HG02623 (cell line): ENCODE results near the gene NUP62.

Source experiments
- ATAC-seq: cut with Tn5 transposase; IDR thresholded peaks from one replicate; pipeline ENCODE4 v1.9.1; 2021; ENCODE audit warnings: moderate library complexity; ENCODE audit not compliant: unreplicated experiment

NUP62 gene

DNA sequence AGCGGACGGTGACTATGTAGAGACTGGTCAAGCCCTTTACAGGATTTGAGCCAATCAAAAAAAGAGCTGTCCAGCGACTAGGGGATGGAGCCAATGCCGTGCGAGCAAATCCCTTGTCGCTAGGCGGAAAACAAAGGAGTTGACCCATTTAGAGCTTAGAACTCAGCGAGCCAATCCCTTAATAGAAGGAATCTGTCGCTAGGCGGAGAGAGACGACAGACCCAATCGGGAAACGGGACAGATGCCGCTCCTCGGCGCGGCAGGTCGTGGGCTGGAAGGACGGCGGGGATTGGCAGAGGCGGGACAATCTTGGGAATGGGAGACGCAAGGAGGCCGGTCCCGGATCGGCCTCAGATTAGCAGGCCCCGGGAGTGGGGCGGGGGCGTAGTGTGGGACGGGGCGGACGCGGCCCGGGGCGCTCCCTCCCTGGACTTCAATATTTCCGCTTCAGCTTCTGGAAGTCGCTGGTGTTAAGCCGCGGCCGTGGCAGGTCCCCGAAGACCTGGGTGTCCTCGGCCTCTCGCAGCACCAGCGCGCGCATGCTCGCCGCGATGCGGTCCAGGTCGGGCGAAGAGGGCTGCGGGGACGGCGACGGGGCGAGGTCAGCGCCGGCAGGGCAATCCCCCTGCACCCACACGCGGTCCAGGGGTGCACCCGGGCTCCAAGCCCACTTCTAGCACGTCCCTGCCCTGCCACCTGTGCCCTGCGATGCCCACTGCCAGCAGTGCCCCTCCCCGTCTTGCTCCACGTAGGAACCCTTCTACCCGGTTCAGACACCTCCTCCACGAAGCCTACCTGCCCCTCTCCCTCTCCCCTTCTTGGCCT is 59.6 kb downstream of the NUP62 start:
- ATAC-seq = peak; percentile 69

- no peak for ATAC-seq
These were observed 60.3 kb downstream of the NUP62 start for GRCh38 chr19:49869009-49869483.

- peak; percentile 29 for ATAC-seq
These were observed 62.1 kb downstream of the NUP62 start, which contains the start of gene PNKP for GRCh38 chr19:49866933-49867782. TSS of gene PNKP (minus strand) at chr19:49867576. CDS start at chr19:49867204, 372 bp downstream.

GRCh38 chr19:49864890-49865289 is 64.4 kb downstream of the NUP62 start:
- ATAC-seq = no peak

- ATAC-seq = no peak
These were observed 65.4 kb downstream of the NUP62 start for GRCh38 chr19:49863935-49864320.

GRCh38 chr19:49863254-49863934 is 65.9 kb downstream of the NUP62 start:
- ATAC-seq = no peak

- ATAC-seq = no peak
These were observed 66.7 kb downstream of the NUP62 start for GRCh38 chr19:49862391-49863253.

DNA sequence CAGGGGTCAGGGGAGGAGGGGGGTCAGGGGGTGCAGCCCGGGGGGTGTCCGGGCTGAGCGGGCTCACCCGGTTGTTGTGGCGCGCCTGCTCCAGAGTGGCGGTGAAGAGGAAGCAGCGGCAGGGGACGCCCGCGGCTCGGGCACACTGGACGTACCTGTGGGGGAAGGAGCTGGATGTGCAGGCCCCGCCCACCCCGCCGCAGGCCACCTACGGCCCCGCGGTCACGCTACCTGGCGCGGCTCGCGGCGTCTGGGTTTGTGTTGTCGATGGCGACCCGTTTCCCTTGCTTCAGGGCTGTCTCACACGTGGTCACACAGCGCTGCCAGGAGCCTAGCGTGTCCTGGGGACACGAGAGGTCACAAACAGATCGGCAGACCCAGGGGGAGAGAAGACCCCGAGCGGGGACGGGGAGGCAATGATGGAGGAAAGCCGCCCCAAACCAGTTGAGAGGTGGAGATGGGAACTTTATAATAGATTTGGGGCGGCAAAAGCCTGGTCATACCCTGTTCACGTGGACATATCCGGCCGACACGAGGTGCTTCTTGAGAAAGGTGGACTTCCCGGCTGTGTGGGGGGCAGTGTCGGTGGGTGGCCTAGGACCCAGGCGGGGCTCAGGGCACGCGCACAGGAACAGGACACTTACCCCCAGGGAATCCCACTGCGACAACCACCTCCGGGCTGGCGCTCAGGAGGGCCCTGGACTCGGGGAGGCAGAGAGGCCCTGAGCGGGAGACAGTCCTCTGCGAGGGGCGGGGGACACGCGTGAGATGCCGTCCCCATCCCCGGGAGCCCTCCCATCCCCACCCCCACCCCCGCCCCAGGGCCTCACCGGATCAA is 67.5 kb downstream of the NUP62 start:
- no peak for ATAC-seq

DNA sequence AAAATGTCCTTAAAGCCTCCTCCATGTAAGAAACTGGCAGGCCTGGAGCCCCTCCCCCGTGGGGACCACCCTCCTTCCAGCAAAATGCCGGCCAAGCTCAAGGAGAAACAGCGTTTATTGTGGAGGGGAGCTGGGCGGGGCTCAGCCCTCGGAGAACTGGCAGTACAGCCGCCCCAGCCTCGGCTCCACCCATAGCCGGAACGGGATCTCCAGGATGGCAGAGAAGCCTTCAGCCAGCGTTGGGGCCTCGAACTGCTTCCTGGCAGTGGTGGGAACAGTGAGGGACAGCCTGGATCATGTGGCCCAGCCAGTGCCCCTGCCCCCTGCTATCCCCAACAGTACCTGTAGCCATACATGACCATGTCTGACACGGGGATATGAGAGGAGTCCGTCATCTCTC is 68.2 kb downstream of the NUP62 start:
- ATAC-seq = no peak

DNA sequence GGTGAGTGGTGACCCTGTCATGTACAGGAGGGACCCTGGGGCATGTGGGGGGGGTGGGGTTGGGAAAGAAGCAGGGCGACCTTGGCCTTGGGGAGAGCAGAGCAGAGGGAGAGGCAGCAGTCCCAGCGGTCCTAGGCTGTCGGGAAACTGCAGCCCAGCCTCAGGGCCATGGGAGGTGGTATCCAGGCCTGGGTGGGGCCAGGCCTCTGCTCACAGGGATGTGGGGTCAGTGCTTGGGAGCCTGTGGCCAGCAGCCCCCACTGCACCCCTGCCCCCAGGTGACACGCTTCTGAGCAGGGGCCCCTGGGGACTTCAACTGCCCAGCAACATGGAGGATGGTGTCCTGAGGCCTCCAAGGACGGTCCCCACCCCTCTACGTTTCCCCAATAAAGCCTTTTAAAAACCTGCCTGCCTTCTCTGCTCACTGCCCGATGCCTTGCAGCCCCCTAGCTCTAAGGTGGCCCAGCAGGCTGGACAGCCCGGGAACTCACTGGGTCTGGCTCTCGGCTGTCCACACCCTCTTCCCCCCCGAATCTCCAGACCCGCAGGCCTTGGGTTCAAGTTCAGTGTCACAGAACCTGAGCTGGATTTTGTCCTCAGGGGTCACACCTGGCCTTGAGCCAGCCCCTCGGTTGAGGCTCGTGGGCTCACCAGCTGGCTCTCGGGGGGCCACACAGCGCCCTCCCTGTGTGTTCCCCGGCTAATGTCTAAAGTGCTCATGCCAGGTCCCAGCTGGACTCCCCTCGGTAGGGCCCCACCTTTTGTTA is 68.8 kb downstream of the NUP62 start:
- no peak for ATAC-seq

- no peak for ATAC-seq
These were observed 69.5 kb downstream of the NUP62 start for GRCh38 chr19:49859682-49860335.

GRCh38 chr19:49858088-49858985 is 71.0 kb downstream of the NUP62 start:
- no peak for ATAC-seq

GRCh38 chr19:49857838-49858087 is 71.5 kb downstream of the NUP62 start:
- no peak for ATAC-seq

DNA sequence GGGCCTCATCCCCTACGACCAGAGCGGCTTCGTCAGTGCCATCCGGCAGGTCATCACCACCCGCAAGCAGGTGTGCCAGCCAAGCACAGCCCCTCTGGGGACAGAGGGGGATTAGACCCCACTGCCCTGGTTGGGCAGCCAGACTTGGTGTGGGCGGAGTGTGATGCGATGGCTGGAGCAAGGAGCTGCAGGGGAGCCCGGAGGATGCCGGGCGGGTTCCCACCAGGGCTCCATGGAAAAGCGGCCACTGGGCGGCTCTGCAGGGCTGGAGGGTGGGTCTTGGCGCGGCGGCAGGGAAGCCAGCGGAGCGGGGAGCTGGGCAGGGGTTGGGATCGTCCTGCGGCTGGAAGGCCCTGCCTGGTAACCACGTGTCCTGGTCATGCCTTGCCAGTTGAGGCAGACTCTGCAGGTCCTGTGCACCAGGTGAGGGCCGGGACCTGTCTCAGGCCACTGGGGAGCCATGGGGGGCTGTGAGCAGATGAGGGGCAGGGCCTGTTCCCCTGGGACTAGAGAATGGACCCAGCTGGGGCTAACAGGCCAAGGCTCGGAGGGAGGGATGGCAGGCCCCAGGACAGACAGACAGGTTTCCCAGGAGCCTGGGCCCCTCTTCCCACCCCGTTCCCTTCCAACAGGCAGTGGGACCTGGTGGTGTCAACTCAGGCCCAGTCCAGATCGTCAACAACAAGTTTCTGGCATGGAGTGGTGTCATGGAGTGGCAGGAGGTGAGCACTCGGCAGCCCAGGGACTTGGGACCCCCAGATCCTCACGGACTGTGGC is 72.1 kb downstream of the NUP62 start:
- ATAC-seq = no peak
